Effector memory CD4-positive, alpha-beta T cell (primary cell): ENCODE measurements around the gene STRAP.

Experiments
- DNase-seq, 3 donors: peaks; one replicate each; pipeline ENCODE4 v3.0.0-alpha.2; 2020
- H3K27ac ChIP-seq: 2 replicates; pipeline ENCODE4 v1.7.0; 2013; ENCODE audit warnings: mild to moderate bottlenecking, low read length, moderate library complexity; ENCODE audit not compliant: insufficient read depth, poor library complexity, severe bottlenecking
- H3K27me3 ChIP-seq: replicated peaks from 2 replicates; pipeline ENCODE4 v1.7.0; 2013; ENCODE audit warnings: mild to moderate bottlenecking, low read length; ENCODE audit not compliant: insufficient read depth, control insufficient read depth, poor library complexity, severe bottlenecking
- H3K36me3 ChIP-seq: 2 replicates; pipeline ENCODE4 v1.7.0; 2013; ENCODE audit warnings: mild to moderate bottlenecking, low read length, moderate library complexity; ENCODE audit not compliant: control insufficient read depth, insufficient read depth
- H3K4me1 ChIP-seq: 2 replicates; pipeline ENCODE4 v1.7.0; 2013; ENCODE audit warnings: low read length, mild to moderate bottlenecking; ENCODE audit not compliant: control insufficient read depth, insufficient read depth, poor library complexity, severe bottlenecking
- H3K4me3 ChIP-seq: 2 replicates; pipeline ENCODE4 v1.7.0; 2013; ENCODE audit warnings: low read length, low read depth, mild to moderate bottlenecking; ENCODE audit not compliant: insufficient read depth, poor library complexity, severe bottlenecking
- H3K9me3 ChIP-seq: 2 replicates; pipeline ENCODE4 v1.7.0; 2013; ENCODE audit warnings: mild to moderate bottlenecking, low read length, moderate library complexity; ENCODE audit not compliant: control insufficient read depth

Gene STRAP

GRCh38 chr12:15852383-15852782 lies 29.8 kb upstream of the STRAP start:
- Histone ChIP-seq H3K4me1 (no peaks in the 10 kb centered on the region), H3K27me3 (no peaks in the 10 kb centered on the region), H3K27ac (no peak overlapping the region), H3K36me3 (no peaks in the 10 kb centered on the region), H3K4me3 (no peak overlapping the region), H3K9me3 (no peaks in the 10 kb centered on the region)
- DNase-seq, result no peak

DNA sequence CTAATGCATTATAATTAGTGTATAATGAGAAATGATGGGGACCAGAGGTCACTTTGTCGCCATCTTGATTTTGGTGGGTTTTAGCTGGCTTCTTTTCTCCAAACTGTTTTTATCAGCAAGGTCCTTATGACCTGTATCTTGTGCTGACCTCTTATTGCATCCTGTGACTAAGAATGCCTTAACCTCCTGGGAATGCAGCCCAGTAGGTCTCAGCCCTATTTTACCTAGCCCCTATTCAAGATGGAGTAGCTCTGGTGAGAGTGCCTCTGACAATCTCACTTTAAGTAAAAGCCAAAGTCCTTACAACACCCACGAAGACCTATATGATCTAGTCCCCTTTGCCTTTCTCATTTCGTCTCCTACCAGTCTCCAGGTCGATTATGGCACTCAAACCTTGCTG lies 28.3 kb upstream of the STRAP start:
- no peaks in the 10 kb centered on the region for H3K4me1 ChIP-seq
- DNase-seq, result no peak
- no peaks in the 10 kb centered on the region for H3K27me3 ChIP-seq
- no peaks in the 10 kb centered on the region for H3K36me3 ChIP-seq
- H3K9me3 ChIP-seq, result no peaks in the 10 kb centered on the region
- no peak overlapping the region for H3K4me3 ChIP-seq
- no peak overlapping the region for H3K27ac ChIP-seq

DNA sequence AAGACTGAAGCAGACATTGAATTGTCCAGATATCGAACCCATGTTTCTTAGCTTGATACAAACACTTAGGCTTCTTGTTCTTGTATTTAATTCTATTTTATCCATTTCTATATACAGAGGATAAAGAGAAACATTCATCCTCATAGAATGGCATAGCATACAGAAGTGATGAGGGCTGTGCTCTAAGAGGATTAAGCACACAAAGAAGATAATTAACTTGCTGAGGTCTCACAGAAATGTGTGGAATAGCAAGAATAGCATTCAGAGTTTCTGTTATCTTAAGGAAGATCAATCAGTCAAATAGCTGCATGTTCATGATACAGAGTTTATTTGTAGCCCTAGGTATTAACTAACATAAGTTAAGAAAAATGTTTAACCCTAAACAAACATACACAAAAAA lies 27.3 kb upstream of the STRAP start:
- Histone ChIP-seq H3K27ac (no peak overlapping the region), H3K36me3 (no peaks in the 10 kb centered on the region)

GRCh38 chr12:15855646-15856045 lies 26.5 kb upstream of the STRAP start:
- Histone ChIP-seq H3K27ac (no peak overlapping the region), H3K27me3 (no peaks in the 10 kb centered on the region), H3K36me3 (no peaks in the 10 kb centered on the region), H3K9me3 (no peaks in the 10 kb centered on the region), H3K4me1 (no peaks in the 10 kb centered on the region), H3K4me3 (no peak overlapping the region)
- DNase-seq, result no peak

More for the DNA sequence above, 27.3 kb upstream of the STRAP start:
- no peaks in the 10 kb centered on the region for H3K27me3 ChIP-seq
- H3K4me1 ChIP-seq, result no peaks in the 10 kb centered on the region
- H3K9me3 ChIP-seq, result no peaks in the 10 kb centered on the region
- no peak for DNase-seq
- no peak overlapping the region for H3K4me3 ChIP-seq

DNA sequence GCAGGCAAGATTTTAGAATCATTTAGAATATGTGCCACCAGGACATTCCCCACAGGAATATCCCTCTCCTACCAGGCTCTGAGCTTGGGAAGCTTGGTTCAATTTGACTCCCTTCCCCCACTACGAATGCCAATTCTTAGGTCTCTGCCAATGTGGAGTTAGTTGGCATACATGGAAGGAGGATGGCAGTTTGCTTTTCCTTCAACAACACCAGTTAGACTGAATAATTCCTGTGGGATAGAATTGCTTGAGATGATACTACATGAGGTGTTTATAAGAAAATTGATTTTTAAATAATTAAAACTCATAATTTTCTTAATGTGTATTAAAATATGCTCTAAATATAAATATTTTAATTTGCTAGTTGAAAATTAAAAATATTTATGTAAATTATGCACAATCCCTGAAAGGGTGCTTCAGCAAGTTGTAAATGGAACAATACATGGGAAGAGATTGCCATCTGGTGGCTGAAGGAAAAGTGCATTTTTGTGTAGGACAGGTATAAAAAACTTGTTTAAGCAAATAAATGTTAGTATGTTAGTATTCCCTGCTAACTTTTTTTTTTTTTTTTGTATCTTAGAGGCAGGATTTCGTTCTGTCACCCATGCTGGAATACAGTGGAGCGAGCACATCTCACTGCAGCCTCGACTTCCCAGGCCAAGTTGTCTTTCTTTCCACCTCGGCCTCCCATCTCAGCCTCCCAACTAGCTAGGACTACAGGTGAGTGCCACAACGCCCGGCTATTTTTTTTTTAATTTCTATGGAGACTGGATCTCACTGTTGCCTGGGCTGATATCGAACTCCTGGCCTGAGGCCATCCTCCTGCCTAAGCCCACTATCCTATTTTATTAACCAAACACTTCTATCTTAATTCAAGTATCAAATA lies 25.8 kb upstream of the STRAP start:
- no peaks in the 10 kb centered on the region for H3K27me3 ChIP-seq
- no peaks in the 10 kb centered on the region for H3K36me3 ChIP-seq
- no peak overlapping the region for H3K4me3 ChIP-seq
- H3K9me3 ChIP-seq, result no peaks in the 10 kb centered on the region
- no peak overlapping the region for H3K27ac ChIP-seq
- no peaks in the 10 kb centered on the region for H3K4me1 ChIP-seq
- DNase-seq, result peak in 1 of 3 donors; percentile 28

- Histone ChIP-seq H3K27ac (no peak overlapping the region), H3K4me1 (no peaks in the 10 kb centered on the region), H3K36me3 (no peaks in the 10 kb centered on the region), H3K27me3 (no peaks in the 10 kb centered on the region), H3K9me3 (no peaks in the 10 kb centered on the region), H3K4me3 (no peak overlapping the region)
- DNase-seq, result no peak
These were observed 23.8 kb upstream of the STRAP start for GRCh38 chr12:15858353-15858752.

GRCh38 chr12:15859116-15859515 lies 23.1 kb upstream of the STRAP start:
- Histone ChIP-seq H3K4me3 (no peak overlapping the region), H3K9me3 (no peaks in the 10 kb centered on the region), H3K27me3 (no peaks in the 10 kb centered on the region), H3K27ac (no peak overlapping the region), H3K4me1 (no peaks in the 10 kb centered on the region), H3K36me3 (no peaks in the 10 kb centered on the region)
- DNase-seq, result no peak

DNA sequence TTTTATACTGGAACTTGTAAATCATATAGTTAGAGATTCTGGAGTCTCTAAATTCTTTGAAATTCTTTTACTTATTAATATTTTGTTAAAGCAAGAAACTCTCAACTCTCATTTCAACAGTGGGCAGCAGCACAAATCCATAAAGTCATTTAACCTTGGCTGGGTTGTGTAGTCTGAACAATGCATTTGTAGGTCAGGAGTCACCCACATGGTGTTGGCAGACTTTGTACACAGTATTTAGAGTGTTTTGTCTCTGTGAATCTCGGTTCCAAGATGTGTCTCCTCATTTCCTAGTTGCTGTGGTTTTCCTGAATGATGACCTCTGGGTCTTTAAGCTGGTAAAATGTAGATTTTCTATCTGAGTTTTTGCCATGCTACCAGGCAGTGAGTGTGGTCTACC lies 20.8 kb upstream of the STRAP start:
- no peaks in the 10 kb centered on the region for H3K36me3 ChIP-seq
- no peak overlapping the region for H3K27ac ChIP-seq
- no peak for DNase-seq
- H3K9me3 ChIP-seq, result no peaks in the 10 kb centered on the region
- H3K4me1 ChIP-seq, result no peaks in the 10 kb centered on the region
- no peaks in the 10 kb centered on the region for H3K27me3 ChIP-seq
- no peak overlapping the region for H3K4me3 ChIP-seq

DNA sequence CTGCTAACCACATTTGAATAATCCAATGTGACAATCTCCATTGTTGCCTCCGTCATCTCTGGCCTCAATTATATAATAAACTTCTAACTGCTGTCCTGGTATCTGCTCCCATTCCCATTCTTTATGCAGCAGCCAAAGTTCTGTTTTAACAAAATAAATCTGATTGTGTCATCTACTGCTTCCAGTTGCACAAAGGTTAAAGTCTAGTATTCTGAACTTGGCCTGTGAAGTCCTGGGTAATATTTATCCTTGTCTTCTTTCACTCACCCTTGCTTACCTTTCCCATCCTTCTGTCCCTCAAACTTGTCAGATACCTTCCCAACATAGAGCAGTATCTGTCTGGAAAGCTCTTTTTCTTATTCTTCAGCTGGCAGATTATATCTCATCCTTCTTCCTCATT lies 19.3 kb upstream of the STRAP start:
- no peaks in the 10 kb centered on the region for H3K36me3 ChIP-seq
- no peaks in the 10 kb centered on the region for H3K27me3 ChIP-seq
- H3K9me3 ChIP-seq, result no peaks in the 10 kb centered on the region
- H3K4me3 ChIP-seq, result no peak overlapping the region
- no peak for DNase-seq
- no peaks in the 10 kb centered on the region for H3K4me1 ChIP-seq
- no peak overlapping the region for H3K27ac ChIP-seq

- DNase-seq, result no peak
- H3K36me3 ChIP-seq, result no peaks in the 10 kb centered on the region
- H3K4me1 ChIP-seq, result no peaks in the 10 kb centered on the region
- H3K9me3 ChIP-seq, result no peaks in the 10 kb centered on the region
- H3K27ac ChIP-seq, result no peak overlapping the region
- H3K4me3 ChIP-seq, result no peak overlapping the region
- H3K27me3 ChIP-seq, result no peaks in the 10 kb centered on the region
These were observed 18.8 kb upstream of the STRAP start for GRCh38 chr12:15863372-15863771.
